RWPE1 (cell line): ENCODE measurements around the gene WDR82.
A peak's percentile ranks its signal among the peaks of the same experiment; 100 is the strongest.

Source experiments
- CTCF ChIA-PET: fragments of 350-600 bp; sonication (Branson Sonifier 250); formaldehyde crosslinking; extraction: SDS; loops from one replicate; lab custom pipeline; 2021; lab: Yijun Ruan, JAX
- POLR2A ChIA-PET: fragments of 400-600 bp; formaldehyde crosslinking; extraction: SDS; loops from one replicate; lab custom pipeline; 2020; ENCODE audit warnings: antibody characterized with exemption; ENCODE audit not compliant: low non-redundant PET; lab: Yijun Ruan, JAX
- DNase-seq: peaks from one replicate; pipeline ENCODE4 v3.0.0; 2012; ENCODE audit warnings: low spot score
- H3K27ac ChIP-seq: fragments of 450-650 bp; 2 replicates; pipeline ENCODE4 v1.5.1; 2017
- TF ChIP-seq, protein P1 (sequence below): fragments of 450-650 bp; conservative IDR thresholded peaks from 2 replicates; pipeline ENCODE4 v1.5.1; 2017; ENCODE audit warnings: low read depth, mild to moderate bottlenecking

Gene WDR82

GRCh38 chr3:52227766-52228165 lies 50.7 kb downstream of the WDR82 start:
- CTCF ChIA-PET = no interaction called here
- DNase-seq = no peak
- POLR2A ChIA-PET = no interaction called here
- TF ChIP-seq, protein P1, sequence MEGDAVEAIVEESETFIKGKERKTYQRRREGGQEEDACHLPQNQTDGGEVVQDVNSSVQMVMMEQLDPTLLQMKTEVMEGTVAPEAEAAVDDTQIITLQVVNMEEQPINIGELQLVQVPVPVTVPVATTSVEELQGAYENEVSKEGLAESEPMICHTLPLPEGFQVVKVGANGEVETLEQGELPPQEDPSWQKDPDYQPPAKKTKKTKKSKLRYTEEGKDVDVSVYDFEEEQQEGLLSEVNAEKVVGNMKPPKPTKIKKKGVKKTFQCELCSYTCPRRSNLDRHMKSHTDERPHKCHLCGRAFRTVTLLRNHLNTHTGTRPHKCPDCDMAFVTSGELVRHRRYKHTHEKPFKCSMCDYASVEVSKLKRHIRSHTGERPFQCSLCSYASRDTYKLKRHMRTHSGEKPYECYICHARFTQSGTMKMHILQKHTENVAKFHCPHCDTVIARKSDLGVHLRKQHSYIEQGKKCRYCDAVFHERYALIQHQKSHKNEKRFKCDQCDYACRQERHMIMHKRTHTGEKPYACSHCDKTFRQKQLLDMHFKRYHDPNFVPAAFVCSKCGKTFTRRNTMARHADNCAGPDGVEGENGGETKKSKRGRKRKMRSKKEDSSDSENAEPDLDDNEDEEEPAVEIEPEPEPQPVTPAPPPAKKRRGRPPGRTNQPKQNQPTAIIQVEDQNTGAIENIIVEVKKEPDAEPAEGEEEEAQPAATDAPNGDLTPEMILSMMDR = no peak
- H3K27ac ChIP-seq = peak overlapping the region; percentile 31

DNA sequence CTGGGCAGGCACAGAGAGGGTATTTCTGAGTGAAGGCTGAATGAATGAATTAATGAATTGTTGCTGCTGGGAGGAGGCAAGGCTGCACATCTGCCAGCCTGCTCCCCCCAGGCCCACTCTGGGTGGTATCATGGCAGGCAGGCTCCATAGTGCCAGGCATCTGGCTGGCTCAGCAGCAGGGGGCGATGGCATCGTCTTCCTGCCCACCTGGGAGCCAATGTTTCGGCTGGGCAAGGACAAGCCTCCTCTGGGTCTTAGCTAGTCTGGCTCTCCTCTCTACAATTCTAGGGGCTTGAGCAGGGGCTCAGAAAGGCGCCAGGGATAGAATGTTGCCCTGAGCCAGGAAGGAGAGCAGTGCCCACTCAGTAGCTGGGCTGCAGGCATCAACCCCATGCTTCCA lies 51.3 kb downstream of the WDR82 start:
- POLR2A ChIA-PET = no interaction called here
- H3K27ac ChIP-seq = peak overlapping the region; percentile 31
- DNase-seq = no peak
- CTCF ChIA-PET = no interaction called here
- TF ChIP-seq, protein P1 = no peak

GRCh38 chr3:52226229-52226817 lies 52.1 kb downstream of the WDR82 start:
- no peak overlapping the region for H3K27ac ChIP-seq

DNA sequence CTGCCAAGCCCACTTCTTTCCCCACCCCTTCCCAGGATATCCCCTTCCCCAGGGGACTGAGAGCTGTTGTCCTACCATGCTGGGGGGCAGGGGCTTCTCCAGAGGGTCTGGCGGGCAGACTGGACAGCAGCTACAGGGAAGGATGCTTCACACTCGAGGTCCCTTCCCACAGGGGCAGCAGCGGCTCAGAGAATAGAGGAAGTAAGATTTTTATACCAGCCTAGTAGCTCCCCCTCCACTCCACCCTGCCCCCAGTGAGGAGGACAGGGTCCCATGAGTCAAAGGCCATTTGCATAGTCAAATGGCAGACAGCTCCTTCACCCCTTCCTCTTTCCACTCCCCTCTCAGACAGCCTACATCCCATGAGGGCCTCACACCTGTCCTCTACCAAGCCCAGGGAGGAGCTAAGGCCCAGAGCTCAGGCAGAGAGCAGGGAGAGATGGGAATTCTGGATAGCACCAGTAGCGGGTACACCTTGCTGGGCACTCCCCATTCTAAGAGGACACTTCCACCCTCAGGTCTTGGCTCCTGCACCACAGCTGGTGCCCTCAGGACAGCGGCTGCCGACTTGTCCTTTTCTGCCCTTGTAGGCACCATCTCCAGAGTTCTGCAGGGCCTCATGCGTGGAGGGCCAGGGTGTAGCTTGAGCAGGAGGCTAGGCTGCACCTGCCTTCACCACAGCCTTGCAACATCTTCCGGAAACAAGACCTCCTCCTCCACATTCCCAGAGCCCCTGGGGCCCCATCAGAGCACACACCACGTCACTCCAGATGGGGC lies 52.8 kb downstream of the WDR82 start, which contains the start of gene TLR9:
Gene TLR9 (minus strand): TSS at position 194 of the 777 bp plus-strand sequence. CDS start 116 bp downstream, at position 78.
- CTCF ChIA-PET = interaction anchor here (0.6 kb wide), 1 partner anchor 136 kb away, joined by 5 read pairs; no protein-coding TSS in a partner anchor
- no peak for DNase-seq
- TF ChIP-seq, protein P1 = no peak
- POLR2A ChIA-PET = no interaction called here
- no peak within 1 kb of the TSS for H3K27ac ChIP-seq

More at GRCh38 chr3:52226229-52226817, 52.1 kb downstream of the WDR82 start:
- DNase-seq = no peak
- CTCF ChIA-PET = no interaction called here
- TF ChIP-seq, protein P1 = no peak
- POLR2A ChIA-PET = no interaction called here

DNA sequence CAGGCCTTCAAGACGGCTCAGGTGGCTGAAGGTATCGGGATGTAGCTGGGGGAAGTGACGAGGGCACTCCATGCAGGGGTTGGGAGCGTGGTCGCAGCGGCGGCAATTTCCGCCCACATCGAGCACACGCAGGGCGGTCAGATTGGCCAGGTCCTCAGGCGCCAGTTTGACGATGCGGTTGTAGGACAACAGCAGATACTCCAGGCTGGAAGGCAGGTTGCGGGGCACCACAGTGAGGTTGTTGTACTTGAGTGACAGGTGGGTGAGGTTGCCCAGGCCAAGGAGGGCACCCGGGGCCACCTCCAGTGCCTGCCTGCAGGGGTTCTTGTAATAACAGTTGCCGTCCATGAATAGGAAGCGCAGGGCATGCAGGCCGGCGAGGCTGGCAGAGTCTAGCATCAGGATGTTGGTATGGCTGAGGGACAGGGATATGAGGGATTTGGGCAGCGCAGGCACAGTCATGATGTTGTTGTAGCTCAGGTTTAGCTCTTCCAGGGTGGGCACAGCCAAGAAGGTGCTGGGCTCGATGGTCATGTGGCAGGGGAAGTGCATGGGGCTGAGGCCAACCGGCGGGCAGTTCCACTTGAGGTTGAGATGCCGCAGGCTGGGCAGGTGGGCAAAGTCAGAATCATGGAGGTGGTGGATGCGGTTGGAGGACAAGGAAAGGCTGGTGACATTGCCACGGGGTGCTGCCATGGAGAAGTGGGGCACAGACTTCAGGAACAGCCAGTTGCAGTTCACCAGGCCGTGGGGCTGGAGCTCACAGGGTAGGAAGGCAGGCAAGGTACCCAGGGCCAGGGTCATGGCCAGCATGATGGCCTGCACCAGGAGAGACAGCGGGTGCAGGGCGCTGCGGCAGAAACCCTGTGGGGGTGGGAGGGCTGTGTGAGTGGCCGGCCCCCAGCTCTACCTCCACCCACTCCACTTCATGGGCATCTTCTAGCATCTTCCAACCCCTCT lies 54.7 kb downstream of the WDR82 start:
- H3K27ac ChIP-seq = no peak overlapping the region
- no peak for DNase-seq
- ChIA-PET CTCF (interaction anchor here (0.6 to 1.0 kb wide), 3 partner anchors 7 to 222 kb away, joined by 3 to 5 read pairs (median 3); no protein-coding TSS in a partner anchor), POLR2A (no interaction called here)
- TF ChIP-seq, protein P1 = no peak
